Measurements from ENCODE around the gene LSP1.

DNA sequence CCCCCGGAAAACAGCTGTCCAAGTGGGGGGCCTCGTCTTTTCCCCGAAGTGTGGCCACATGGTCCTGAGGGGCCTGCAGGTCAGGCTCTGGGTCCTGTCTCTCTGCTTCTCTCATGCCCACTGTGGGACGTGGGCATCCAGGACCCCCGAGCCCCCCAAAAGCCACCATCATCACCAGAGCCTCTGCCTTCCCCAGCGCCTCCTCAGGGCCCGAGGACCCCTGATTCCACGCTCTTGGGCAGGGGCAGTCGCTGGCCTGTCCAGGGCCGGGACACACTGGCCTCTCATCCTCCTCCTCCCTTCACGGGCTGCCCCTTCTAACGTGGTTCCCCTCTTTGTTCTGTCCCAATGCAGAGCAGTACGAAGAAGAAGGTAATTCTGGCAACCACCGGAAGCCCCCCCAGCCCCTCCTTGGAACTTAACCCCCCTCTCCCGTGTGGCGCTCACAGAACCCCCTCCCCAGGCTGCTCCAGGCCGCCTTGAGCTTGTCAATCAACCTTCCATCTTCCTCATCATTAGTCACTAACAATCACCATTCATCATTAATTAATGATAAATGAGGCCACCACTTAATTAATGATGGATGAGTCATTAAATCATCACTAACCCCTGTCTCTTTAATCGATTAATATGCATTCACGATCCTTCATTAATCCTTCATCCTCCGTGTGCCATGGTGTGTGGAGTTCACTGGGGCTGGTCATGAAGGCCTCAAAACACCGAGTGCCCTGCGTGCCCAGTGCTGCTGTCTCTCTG is 70.5 kb downstream of the LSP1 start:
- no peak for TF ChIP-seq POLR2AphosphoS5 (IDR thresholded peaks at IDR 0.05)
- no peak for TF ChIP-seq RAD21 (conservative IDR thresholded peaks at IDR 0.05)
- TF ChIP-seq, protein P1, sequence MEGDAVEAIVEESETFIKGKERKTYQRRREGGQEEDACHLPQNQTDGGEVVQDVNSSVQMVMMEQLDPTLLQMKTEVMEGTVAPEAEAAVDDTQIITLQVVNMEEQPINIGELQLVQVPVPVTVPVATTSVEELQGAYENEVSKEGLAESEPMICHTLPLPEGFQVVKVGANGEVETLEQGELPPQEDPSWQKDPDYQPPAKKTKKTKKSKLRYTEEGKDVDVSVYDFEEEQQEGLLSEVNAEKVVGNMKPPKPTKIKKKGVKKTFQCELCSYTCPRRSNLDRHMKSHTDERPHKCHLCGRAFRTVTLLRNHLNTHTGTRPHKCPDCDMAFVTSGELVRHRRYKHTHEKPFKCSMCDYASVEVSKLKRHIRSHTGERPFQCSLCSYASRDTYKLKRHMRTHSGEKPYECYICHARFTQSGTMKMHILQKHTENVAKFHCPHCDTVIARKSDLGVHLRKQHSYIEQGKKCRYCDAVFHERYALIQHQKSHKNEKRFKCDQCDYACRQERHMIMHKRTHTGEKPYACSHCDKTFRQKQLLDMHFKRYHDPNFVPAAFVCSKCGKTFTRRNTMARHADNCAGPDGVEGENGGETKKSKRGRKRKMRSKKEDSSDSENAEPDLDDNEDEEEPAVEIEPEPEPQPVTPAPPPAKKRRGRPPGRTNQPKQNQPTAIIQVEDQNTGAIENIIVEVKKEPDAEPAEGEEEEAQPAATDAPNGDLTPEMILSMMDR (IDR thresholded peaks at IDR 0.05; ENCODE audit: poor library complexity, severe bottlenecking): no peak
- no peak for TF ChIP-seq REST (IDR thresholded peaks at IDR 0.05; ENCODE audit: borderline replicate concordance)
- TF ChIP-seq EP300 (conservative IDR thresholded peaks at IDR 0.05; ENCODE audit: poor library complexity, severe bottlenecking): no peak

Data from neural cell (in vitro differentiated cells).